OCI-LY7 (cell line): Measurements from ENCODE around the gene AP1S3.

Experiments
- EZH2phosphoT487 ChIP-seq: fragments of 200-600 bp; sonication (generic); IDR thresholded peaks from 2 replicates; pipeline ENCODE4 v1.6.1; 2018; ENCODE audit warnings: low read depth, borderline replicate concordance, mild to moderate bottlenecking, mixed run types, antibody characterized with exemption, low read length, moderate library complexity, mixed read lengths
- TF ChIP-seq, protein P1 (sequence below): fragments of 200-600 bp; sonication (generic); conservative IDR thresholded peaks from 2 replicates; pipeline ENCODE4 v1.5.1; 2014; ENCODE audit warnings: mild to moderate bottlenecking, antibody characterized with exemption, low read length, moderate library complexity, mixed read lengths

DNA sequence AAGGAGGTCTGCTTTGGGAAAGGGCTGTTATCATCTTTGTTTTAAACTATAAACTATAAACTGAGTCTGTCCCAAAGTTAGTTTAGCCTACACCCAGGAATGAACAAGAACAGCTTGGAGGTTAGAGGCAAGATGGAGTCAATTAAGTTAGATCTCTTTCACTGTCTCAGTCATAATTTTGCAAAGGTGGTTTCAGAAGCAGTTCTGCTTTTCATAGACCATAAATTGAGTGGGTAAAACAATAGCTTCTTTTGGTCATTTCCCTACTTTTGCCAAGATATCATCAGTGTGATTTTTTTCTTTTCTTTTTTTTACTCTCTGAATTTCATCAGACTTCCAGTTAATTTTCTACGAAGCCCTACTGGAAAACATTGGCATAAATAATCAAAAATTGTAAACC lies 117.0 kb downstream of the AP1S3 start:
- TF ChIP-seq, protein P1, sequence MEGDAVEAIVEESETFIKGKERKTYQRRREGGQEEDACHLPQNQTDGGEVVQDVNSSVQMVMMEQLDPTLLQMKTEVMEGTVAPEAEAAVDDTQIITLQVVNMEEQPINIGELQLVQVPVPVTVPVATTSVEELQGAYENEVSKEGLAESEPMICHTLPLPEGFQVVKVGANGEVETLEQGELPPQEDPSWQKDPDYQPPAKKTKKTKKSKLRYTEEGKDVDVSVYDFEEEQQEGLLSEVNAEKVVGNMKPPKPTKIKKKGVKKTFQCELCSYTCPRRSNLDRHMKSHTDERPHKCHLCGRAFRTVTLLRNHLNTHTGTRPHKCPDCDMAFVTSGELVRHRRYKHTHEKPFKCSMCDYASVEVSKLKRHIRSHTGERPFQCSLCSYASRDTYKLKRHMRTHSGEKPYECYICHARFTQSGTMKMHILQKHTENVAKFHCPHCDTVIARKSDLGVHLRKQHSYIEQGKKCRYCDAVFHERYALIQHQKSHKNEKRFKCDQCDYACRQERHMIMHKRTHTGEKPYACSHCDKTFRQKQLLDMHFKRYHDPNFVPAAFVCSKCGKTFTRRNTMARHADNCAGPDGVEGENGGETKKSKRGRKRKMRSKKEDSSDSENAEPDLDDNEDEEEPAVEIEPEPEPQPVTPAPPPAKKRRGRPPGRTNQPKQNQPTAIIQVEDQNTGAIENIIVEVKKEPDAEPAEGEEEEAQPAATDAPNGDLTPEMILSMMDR = no peak
- no peak for TF ChIP-seq EZH2phosphoT487
